ENCODE results near the gene CBX8. TPM values are rescaled to one million over a fixed set of nuclear protein-coding genes. Genes with fewer than 3 reads are reported as not detected.
A peak's percentile ranks its signal among the peaks of the same experiment; 100 is the strongest.

CBX8 gene
- total RNA-seq (2013), result 6.3 TPM
- polyA plus RNA-seq (1 to 10 TPM in 2 of 3 donors, under 1 TPM in 1; 0.51 to 2.5 (median 2.5) TPM), polyA minus RNA-seq (1.7 and 5.0 TPM in 2 replicates), total RNA-seq (0.75 to 5.0 (median 3.2) reads per million in 11 experiments)

GRCh38 chr17:79796763-79797491 is at the start of gene CBX8:
TSS of gene CBX8 (minus strand) at chr17:79797077. CDS start at chr17:79796998, 79 bp downstream.
- Histone ChIP-seq H2AFZ (ENCODE audit: insufficient read depth, low read depth, low read length, poor library complexity, severe bottlenecking) (peak within 1 kb of the TSS; percentile 86), H3K9ac (ENCODE audit: insufficient read depth, low read length, poor library complexity, severe bottlenecking) (peak within 1 kb of the TSS; percentile 72), H3K4me1 (ENCODE audit: control insufficient read depth in 1 of 2, insufficient read depth in 2 of 2, low read length in 2 of 2) (peaks cover 56 to 62% of the 10 kb centered on the region in 2 donors), H4K20me1 (ENCODE audit: insufficient read depth, low read length) (peaks cover 54% of the 10 kb centered on the region), H3K9me3 (replicated peaks in 1 of 2; ENCODE audit: control insufficient read depth in 1 of 2, insufficient read depth in 1 of 2, low read length in 2 of 2) (peaks cover 0 to 27% of the 10 kb centered on the region in 2 donors), H3K4me2 (replicated peaks; ENCODE audit: extremely low read depth, low read length, poor library complexity, severe bottlenecking) (peak within 1 kb of the TSS; percentile 99), H3K27me3 (ENCODE audit: control insufficient read depth in 2 of 2, insufficient read depth in 2 of 2, low read length in 2 of 2) (peaks cover 58 to 70% of the 10 kb centered on the region in 2 donors), H3K36me3 (replicated peaks in 1 of 2; ENCODE audit: control insufficient read depth in 1 of 2, insufficient read depth in 2 of 2, low read length in 2 of 2) (peaks cover 9% of the 10 kb centered on the region in 2 donors), H3K4me3 (replicated peaks in 1 of 3; ENCODE audit: low read depth in 2 of 3, low read length in 3 of 3) (peak within 1 kb of the TSS; percentile 53 to 99 (median 58)), H3K27ac (ENCODE audit: low read depth in 1 of 2, low read length in 2 of 2) (peak within 1 kb of the TSS; percentile 67 to 80), H3K79me2 (ENCODE audit: insufficient read depth, low read length) (peaks cover 3% of the 10 kb centered on the region)
- TF ChIP-seq CTCF (IDR thresholded peaks at IDR 0.05), result no peak
- H3K4me3 Mint-ChIP-seq, result peak within 1 kb of the TSS; percentile 84 to 91
- DNase-seq, result peak; percentile 100
- H3K36me3 Mint-ChIP-seq, result peaks cover 23 to 38% of the 10 kb centered on the region in 2 donors
- H3K9me3 Mint-ChIP-seq, result peaks cover 0 to 40% (median 23%) of the 10 kb centered on the region in 7 donors
- H3K27me3 Mint-ChIP-seq (ENCODE audit: low read depth in 3 of 3), result peaks cover 55 to 73% (median 60%) of the 10 kb centered on the region in 3 donors
- under 1% methylated on average over 68 of the region's 79 CpGs for WGBS (ENCODE audit: insufficient coverage)
- H3K27ac Mint-ChIP-seq, result peak within 1 kb of the TSS; percentile 76 to 95 (median 90)
- intact Hi-C loops (cut with micrococcal nuclease), result loop anchor here (2.0 kb wide), 1 partner anchor 14 kb away; no protein-coding TSS in a partner anchor
- H3K4me1 Mint-ChIP-seq, result peaks cover 47% of the 10 kb centered on the region

- Mint-ChIP-seq H3K27me3 (ENCODE audit: low read depth in 3 of 3) (peaks cover 69 to 85% (median 83%) of the 10 kb centered on the region in 3 donors), H3K4me1 (peaks cover 38% of the 10 kb centered on the region), H3K9me3 (peaks cover 0 to 37% (median 15%) of the 10 kb centered on the region in 7 donors), H3K4me3 (peak overlapping the region in 1 of 2 donors; percentile 89), H3K27ac (peak overlapping the region in 3 of 7 donors; percentile 8 to 48 (median 15)), H3K36me3 (peaks cover 3 to 8% of the 10 kb centered on the region in 2 donors)
- H3K4me2 ChIP-seq (replicated peaks; ENCODE audit: extremely low read depth, low read length, poor library complexity, severe bottlenecking), result peak overlapping the region; percentile 88
- WGBS (ENCODE audit: insufficient coverage), result 3% methylated on average over 4 of the region's 7 CpGs
- H3K79me2 ChIP-seq (ENCODE audit: insufficient read depth, low read length), result no peaks in the 10 kb centered on the region
- H3K9ac ChIP-seq (ENCODE audit: insufficient read depth, low read length, poor library complexity, severe bottlenecking), result no peak overlapping the region
- H3K36me3 ChIP-seq (replicated peaks in 1 of 2; ENCODE audit: control insufficient read depth in 1 of 2, insufficient read depth in 2 of 2, low read length in 2 of 2), result no peaks in the 10 kb centered on the region
- TF ChIP-seq CTCF (IDR thresholded peaks at IDR 0.05), result no peak
- peaks cover 11 to 18% of the 10 kb centered on the region in 2 donors for H3K9me3 ChIP-seq (replicated peaks in 1 of 2; ENCODE audit: control insufficient read depth in 1 of 2, insufficient read depth in 1 of 2, low read length in 2 of 2)
- DNase-seq, result peak; percentile 60 to 84 (median 82)
- H3K4me1 ChIP-seq (ENCODE audit: control insufficient read depth in 1 of 2, insufficient read depth in 2 of 2, low read length in 2 of 2), result peaks cover 51 to 56% of the 10 kb centered on the region in 2 donors
- intact Hi-C loops (cut with micrococcal nuclease), result no loop called here
- H3K27me3 ChIP-seq (ENCODE audit: control insufficient read depth in 2 of 2, insufficient read depth in 2 of 2, low read length in 2 of 2), result peaks cover 43 to 82% of the 10 kb centered on the region in 2 donors
- no peak overlapping the region for H3K27ac ChIP-seq (ENCODE audit: low read depth in 1 of 2, low read length in 2 of 2)
- peaks cover 20% of the 10 kb centered on the region for H4K20me1 ChIP-seq (ENCODE audit: insufficient read depth, low read length)
- H3K4me3 ChIP-seq (replicated peaks in 1 of 3; ENCODE audit: low read depth in 2 of 3, low read length in 3 of 3), result peak overlapping the region in 1 of 3 experiments; percentile 16
- peak overlapping the region; percentile 52 for H2AFZ ChIP-seq (ENCODE audit: insufficient read depth, low read depth, low read length, poor library complexity, severe bottlenecking)
These were observed 48.7 kb upstream of the CBX8 start for GRCh38 chr17:79845601-79845949.
